ENCODE measurements around the gene MARCHF7.

- TF ChIP-seq NFXL1 (IDR thresholded peaks at IDR 0.05; ENCODE audit: borderline replicate concordance) (no peak), CTCF (IDR thresholded peaks at IDR 0.05 in 2 of 3, conservative IDR thresholded peaks at IDR 0.05 in 1 of 3; ENCODE audit: control insufficient read depth in 2 of 3, extremely low read depth in 1 of 3, insufficient read depth in 1 of 3, low read depth in 3 of 3, low read length in 3 of 3) (no peak)
Measured at GRCh38 chr2:159715451-159715850, 3.1 kb downstream of the MARCHF7 start.

All from GM12878 (cell line).